Measurements from ENCODE around the gene STAG3.

Gene STAG3

GRCh38 chr7:100166317-100166940, 11.3 kb upstream of the STAG3 start:
- TF ChIP-seq, protein P1, sequence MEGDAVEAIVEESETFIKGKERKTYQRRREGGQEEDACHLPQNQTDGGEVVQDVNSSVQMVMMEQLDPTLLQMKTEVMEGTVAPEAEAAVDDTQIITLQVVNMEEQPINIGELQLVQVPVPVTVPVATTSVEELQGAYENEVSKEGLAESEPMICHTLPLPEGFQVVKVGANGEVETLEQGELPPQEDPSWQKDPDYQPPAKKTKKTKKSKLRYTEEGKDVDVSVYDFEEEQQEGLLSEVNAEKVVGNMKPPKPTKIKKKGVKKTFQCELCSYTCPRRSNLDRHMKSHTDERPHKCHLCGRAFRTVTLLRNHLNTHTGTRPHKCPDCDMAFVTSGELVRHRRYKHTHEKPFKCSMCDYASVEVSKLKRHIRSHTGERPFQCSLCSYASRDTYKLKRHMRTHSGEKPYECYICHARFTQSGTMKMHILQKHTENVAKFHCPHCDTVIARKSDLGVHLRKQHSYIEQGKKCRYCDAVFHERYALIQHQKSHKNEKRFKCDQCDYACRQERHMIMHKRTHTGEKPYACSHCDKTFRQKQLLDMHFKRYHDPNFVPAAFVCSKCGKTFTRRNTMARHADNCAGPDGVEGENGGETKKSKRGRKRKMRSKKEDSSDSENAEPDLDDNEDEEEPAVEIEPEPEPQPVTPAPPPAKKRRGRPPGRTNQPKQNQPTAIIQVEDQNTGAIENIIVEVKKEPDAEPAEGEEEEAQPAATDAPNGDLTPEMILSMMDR (IDR thresholded peaks at IDR 0.05; ENCODE audit: low read depth, low read length) = no peak
- peaks cover 5% of the 10 kb centered on the region for H3K4me1 ChIP-seq
- no peak overlapping the region for H3K4me3 ChIP-seq (ENCODE audit: low read depth, low read length)
- H3K36me3 ChIP-seq = no peaks in the 10 kb centered on the region
- H3K9me3 ChIP-seq = no peaks in the 10 kb centered on the region
- H3K27me3 ChIP-seq = peaks cover 21% of the 10 kb centered on the region
- DNase-seq = no peak

DNA sequence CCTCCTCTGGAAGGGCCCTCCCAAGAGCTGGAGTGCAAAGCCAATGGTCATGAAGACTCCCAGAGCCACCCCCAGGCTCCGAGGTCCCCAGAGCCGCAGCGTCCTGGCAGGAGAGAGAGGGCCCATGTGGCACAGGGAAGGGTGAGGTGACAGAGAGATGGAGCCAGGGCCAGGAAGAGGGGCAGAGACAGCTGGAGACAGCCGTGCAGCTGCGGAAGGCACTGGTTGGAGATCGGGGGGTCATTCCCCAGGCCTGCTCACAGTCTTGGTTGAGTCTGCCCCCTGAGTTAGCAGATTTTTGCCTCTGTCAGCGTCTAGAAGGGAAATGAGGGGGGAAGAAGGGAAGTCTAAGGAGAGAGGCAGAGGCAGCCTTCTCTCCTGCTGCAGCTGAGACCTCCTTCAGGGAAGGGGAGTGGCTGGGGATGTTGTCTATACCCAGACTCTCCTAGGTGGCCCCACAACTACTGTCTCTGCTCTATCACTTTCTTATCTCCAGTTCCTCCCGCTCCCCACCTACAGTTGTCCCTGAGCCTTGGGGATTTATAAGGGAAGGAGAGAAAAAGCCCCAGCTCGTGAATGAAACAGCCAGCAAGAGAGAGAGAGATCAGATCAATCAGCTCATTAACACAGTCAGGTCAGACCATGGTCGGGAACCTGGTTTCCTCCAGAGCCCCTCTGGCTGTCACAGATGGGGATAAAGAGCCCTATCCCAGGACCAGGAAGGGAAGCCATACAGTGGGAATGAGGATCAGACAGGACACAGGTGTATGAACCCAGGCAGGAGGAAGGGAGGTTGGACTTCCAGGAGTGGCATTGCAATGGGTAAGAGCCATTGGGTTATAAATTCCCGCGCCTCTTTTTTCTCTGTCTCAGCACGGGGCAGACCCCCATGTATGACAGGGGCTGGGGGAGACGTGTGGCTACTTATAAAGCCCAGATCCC, 10.5 kb upstream of the STAG3 start:
- Histone ChIP-seq H3K27me3 (peaks cover 21% of the 10 kb centered on the region), H3K9me3 (no peaks in the 10 kb centered on the region), H3K4me3 (ENCODE audit: low read depth, low read length) (no peak overlapping the region; the same call in 1 of the 2 replicates), H3K36me3 (no peaks in the 10 kb centered on the region), H3K4me1 (peaks cover 5% of the 10 kb centered on the region)
- TF ChIP-seq, protein P1 (IDR thresholded peaks at IDR 0.05; ENCODE audit: low read depth, low read length) = no peak
- DNase-seq = no peak

DNA sequence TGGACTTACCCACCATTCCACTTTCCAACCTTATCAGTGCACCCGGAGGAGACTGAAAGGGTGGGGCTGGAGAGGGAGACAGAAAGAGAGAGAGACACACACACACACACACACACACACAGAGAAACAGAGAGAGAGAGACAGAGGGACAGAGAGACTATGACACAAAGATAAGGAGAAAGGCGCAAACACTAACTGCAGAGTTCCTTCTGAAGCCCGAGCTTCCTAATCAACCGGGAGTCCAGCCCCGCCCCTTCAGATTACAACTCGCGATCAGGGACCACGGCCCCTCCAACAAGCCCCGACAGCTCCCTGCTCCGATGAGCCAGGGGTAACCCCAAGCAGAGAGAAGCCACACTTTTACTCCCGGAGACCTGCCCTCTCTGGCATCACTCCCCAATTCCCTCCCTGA, 9.8 kb upstream of the STAG3 start:
- no peaks in the 10 kb centered on the region for H3K9me3 ChIP-seq
- H3K36me3 ChIP-seq = no peaks in the 10 kb centered on the region
- peak overlapping the region; percentile 46 for H3K4me3 ChIP-seq (ENCODE audit: low read depth, low read length)
- peaks cover 5% of the 10 kb centered on the region for H3K4me1 ChIP-seq
- TF ChIP-seq, protein P1 (IDR thresholded peaks at IDR 0.05; ENCODE audit: low read depth, low read length) = no peak
- DNase-seq = no peak
- H3K27me3 ChIP-seq = peaks cover 21% of the 10 kb centered on the region

- H3K4me3 ChIP-seq (ENCODE audit: low read depth, low read length) = no peak overlapping the region
- DNase-seq = no peak
- TF ChIP-seq, protein P1 (IDR thresholded peaks at IDR 0.05; ENCODE audit: low read depth, low read length) = no peak
Measured at GRCh38 chr7:100169147-100169850, 8.4 kb upstream of the STAG3 start.

GRCh38 chr7:100170101-100170897, 7.4 kb upstream of the STAG3 start:
- no peak for DNase-seq
- Histone ChIP-seq H3K4me1 (peaks cover 5% of the 10 kb centered on the region), H3K9me3 (no peaks in the 10 kb centered on the region), H3K27me3 (peaks cover 21% of the 10 kb centered on the region), H3K36me3 (no peaks in the 10 kb centered on the region), H3K4me3 (ENCODE audit: low read depth, low read length) (no peak overlapping the region)
- TF ChIP-seq, protein P1 (IDR thresholded peaks at IDR 0.05; ENCODE audit: low read depth, low read length) = no peak

More at GRCh38 chr7:100169147-100169850, 8.4 kb upstream of the STAG3 start:
- peaks cover 21% of the 10 kb centered on the region for H3K27me3 ChIP-seq
- H3K36me3 ChIP-seq = no peaks in the 10 kb centered on the region
- peaks cover 5% of the 10 kb centered on the region for H3K4me1 ChIP-seq
- no peaks in the 10 kb centered on the region for H3K9me3 ChIP-seq
